GM21367 (cell line): Measurements from ENCODE around the gene CEP72.
"Not testable (repeated sequence)": the region's sequence is repeated elsewhere in the genome, so short reads cannot be mapped to it uniquely, and the experiment has no call there.

Source experiments
- ATAC-seq: cut with Tn5 transposase; IDR thresholded peaks from one replicate; pipeline ENCODE4 v1.9.1; 2021; ENCODE audit not compliant: unreplicated experiment

Gene CEP72

DNA sequence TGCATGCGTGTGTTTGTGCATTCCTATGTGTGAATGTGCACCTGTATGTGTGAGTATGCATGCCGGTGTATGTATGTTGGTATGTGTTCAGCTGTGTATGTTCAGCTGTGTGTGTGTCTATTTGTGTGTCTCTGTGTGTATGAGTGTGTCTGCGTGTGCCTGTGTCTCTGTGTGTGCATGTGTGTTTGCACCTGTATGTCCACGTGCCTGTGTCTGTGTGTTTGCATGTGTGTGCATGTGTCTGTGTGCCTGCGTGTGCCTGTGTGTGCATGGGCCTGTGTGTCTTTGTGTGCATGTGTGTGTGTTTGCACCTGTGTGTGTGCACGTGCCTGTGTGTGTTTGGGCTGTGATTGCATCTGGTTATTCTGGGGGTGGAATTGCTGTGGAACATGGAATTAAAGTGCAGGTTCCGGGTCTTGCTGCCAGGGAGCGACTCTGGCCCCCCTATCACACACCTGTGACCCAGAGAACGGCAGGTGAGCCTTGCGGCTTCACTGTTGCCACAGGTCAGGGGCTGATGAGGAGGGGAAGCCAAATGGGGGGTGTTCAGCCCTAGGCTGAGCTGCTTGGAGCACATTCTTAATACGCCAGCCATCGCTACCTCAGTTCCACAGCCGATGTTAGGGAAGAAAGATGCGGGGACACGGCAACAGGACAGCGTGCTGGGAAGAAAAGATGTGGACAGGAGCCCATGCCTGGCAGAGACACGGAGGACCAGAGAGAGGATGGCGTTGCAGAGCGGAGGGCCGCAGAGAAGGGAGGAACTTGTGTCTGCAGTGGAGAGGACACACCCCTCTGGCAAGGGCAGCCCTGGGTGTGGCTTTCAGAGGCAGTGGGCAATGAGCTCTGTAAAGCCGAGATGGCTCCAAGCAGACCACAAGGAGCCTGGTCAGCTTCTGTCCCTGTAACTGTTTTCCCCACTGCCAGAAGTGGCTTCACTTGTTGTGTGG is 84.9 kb downstream of the CEP72 start:
- not testable (repeated sequence) for ATAC-seq
